Glomerular endothelial cell (primary cell): ENCODE data around the gene COL2A1. TPM values are rescaled to one million over a fixed set of nuclear protein-coding genes. Genes with fewer than 3 reads are reported as not detected.

Experiments
- DNase-seq: peaks from one replicate; pipeline ENCODE4 v3.0.0-alpha.2; 2011; ENCODE audit warnings: low read depth, low spot score; ENCODE audit errors: extremely low read depth
- total RNA-seq: library from RNA; depleted of rRNA; stranded (reverse); fragments of >200 nt; gene quantifications from 2 replicates; pipeline ENCODE4 v1.2.3, GENCODE V29; 2015

COL2A1 gene
- total RNA-seq, 1 donor from 2014 or later: not detected

GRCh38 chr12:48015954-48016353 lies 11.7 kb upstream of the COL2A1 start:
- DNase-seq: no peak

GRCh38 chr12:48015129-48015528 lies 10.9 kb upstream of the COL2A1 start:
- DNase-seq: no peak

GRCh38 chr12:48013287-48013686 lies 9.0 kb upstream of the COL2A1 start:
- DNase-seq: no peak

GRCh38 chr12:48012070-48012469 lies 7.8 kb upstream of the COL2A1 start:
- no peak for DNase-seq

GRCh38 chr12:48010366-48010970 lies 6.2 kb upstream of the COL2A1 start:
- no peak for DNase-seq

GRCh38 chr12:48009471-48009870 lies 5.2 kb upstream of the COL2A1 start:
- DNase-seq: no peak

GRCh38 chr12:48008950-48009349 lies 4.7 kb upstream of the COL2A1 start:
- no peak for DNase-seq

- no peak for DNase-seq
These were observed 4.1 kb upstream of the COL2A1 start for GRCh38 chr12:48008349-48008748.

GRCh38 chr12:48007206-48007605 lies 2.9 kb upstream of the COL2A1 start:
- no peak for DNase-seq

- DNase-seq: no peak
These were observed 1.4 kb upstream of the COL2A1 start for GRCh38 chr12:48005750-48006021.

GRCh38 chr12:48005001-48005749 lies 899 bp upstream of the COL2A1 start:
- no peak for DNase-seq

GRCh38 chr12:48003226-48004052 lies 837 bp downstream of the COL2A1 start:
- DNase-seq: no peak

- no peak for DNase-seq
These were observed 1.5 kb downstream of the COL2A1 start for GRCh38 chr12:48002773-48003218.

GRCh38 chr12:48002414-48002730 lies 1.9 kb downstream of the COL2A1 start:
- DNase-seq: no peak

- no peak for DNase-seq
These were observed 2.5 kb downstream of the COL2A1 start for GRCh38 chr12:48001505-48002413.

- no peak for DNase-seq
These were observed 3.3 kb downstream of the COL2A1 start for GRCh38 chr12:48000878-48001504.

GRCh38 chr12:47999816-48000215 lies 4.5 kb downstream of the COL2A1 start:
- DNase-seq: no peak

GRCh38 chr12:47997321-47997720 lies 7.0 kb downstream of the COL2A1 start:
- DNase-seq: no peak

GRCh38 chr12:47995981-47996401 lies 8.3 kb downstream of the COL2A1 start:
- no peak for DNase-seq

- no peak for DNase-seq
These were observed 10.8 kb downstream of the COL2A1 start for GRCh38 chr12:47993491-47993890.
